GM18517 (cell line): ENCODE measurements around the gene KLHDC10.
"Not testable (repeated sequence)": the region's sequence is repeated elsewhere in the genome, so short reads cannot be mapped to it uniquely, and the experiment has no call there.

Experiments used
- ATAC-seq: cut with Tn5 transposase; IDR thresholded peaks from one replicate; pipeline ENCODE4 v1.9.1; 2021; ENCODE audit warnings: mild to moderate bottlenecking, moderate library complexity; ENCODE audit not compliant: unreplicated experiment

Gene KLHDC10

GRCh38 chr7:130071701-130072622 lies 1.6 kb downstream of the KLHDC10 start:
- ATAC-seq: no peak

- no peak for ATAC-seq
Measured at GRCh38 chr7:130079846-130080394, 9.6 kb downstream of the KLHDC10 start.

DNA sequence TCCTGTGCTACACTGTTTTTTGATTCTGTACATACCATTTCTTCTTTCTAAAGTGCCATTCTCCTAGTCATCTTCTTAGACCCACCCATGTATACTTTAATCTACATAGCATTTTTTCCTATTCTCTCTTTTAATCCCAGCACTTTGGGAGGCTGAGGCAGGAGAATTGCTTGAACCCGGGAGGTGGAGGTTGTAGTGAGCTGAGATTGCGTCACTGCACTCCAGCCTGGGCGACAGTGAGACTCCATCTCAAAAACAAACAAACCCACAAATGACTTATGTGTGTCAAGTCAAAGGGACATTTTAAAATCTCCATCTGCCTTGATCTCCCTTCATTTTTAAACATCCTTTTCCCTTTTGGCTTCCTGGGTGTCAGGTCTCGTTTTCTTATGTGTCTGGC lies 13.2 kb downstream of the KLHDC10 start:
- not testable (repeated sequence) for ATAC-seq

GRCh38 chr7:130084037-130084875 lies 13.9 kb downstream of the KLHDC10 start:
- ATAC-seq: no peak

- ATAC-seq: not testable (repeated sequence)
Measured at GRCh38 chr7:130085235-130085634, 14.9 kb downstream of the KLHDC10 start.

- no peak for ATAC-seq
Measured at GRCh38 chr7:130086938-130087337, 16.6 kb downstream of the KLHDC10 start.

DNA sequence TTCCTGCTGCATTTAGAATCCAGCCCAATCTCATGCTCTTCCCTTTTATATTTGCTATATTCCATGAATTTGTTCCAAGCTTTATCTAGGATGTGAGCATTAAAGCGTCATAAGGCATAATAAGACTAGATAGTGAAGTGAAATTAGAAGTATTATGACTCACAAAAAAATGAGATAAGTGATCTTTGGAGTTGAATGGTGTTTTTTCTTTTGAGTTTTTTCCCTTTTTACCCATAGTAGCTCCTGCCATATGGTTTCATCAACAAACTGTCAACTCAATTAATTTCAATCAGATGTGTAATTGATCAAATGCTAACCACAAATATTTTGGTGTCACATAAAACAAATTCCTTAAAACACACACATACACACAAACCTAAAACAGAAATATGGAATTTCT lies 17.0 kb downstream of the KLHDC10 start:
- ATAC-seq: no peak

DNA sequence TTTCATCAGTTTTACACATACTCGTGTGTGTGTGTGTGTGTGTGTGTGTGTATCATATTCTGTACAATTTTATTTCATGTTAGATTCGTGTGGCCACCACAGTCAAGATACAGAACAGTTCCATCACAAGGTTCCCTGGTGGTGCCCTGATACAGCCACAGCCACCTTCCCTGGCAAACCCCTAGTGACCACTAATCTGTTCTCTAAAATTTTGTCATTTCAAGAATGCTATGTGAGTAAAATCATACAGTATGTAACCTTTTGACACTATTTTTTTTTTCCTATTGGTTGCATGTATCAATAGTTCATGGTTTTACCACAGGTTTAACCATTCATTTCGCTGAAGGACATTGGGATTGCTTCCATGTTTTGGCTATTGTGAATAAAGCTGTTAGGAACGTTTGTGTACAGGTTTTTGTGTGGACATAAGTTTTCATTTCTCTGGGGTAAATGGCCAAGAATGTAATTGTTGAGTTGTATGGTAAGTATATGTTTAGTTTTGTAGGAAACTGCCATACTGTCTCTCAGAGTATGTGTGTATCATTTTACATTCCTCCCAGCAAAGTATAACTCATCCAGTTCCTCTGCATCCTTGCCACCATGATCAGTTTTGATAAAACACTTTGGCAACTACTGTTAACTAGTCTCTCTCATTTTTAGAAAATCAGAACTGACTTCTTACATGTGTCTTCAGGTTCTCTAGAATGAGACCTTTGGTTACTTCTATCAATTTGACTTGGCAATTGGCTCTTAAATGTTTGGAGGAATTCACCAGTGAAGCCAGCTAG lies 20.6 kb downstream of the KLHDC10 start:
- no peak for ATAC-seq

DNA sequence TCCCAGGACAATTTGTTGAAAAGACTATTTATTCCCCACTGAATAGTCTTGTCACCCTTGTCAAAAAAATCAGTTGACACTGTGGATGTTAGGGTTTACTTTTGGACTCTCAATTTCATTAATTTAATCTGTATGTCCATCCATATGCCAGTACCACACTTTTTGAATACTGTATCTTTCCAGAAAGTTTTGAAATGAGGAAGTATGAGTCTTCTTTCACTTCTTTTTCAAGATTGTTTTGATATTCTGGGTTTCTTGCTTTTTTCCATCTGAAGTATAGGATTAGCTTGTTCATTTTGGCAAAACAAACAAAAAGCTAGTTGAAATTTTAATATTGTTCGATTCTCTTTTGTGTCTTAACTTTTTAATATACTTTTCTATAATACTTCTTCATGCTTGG lies 21.7 kb downstream of the KLHDC10 start:
- ATAC-seq: no peak

- no peak for ATAC-seq
Measured at GRCh38 chr7:130092598-130092997, 22.3 kb downstream of the KLHDC10 start.

DNA sequence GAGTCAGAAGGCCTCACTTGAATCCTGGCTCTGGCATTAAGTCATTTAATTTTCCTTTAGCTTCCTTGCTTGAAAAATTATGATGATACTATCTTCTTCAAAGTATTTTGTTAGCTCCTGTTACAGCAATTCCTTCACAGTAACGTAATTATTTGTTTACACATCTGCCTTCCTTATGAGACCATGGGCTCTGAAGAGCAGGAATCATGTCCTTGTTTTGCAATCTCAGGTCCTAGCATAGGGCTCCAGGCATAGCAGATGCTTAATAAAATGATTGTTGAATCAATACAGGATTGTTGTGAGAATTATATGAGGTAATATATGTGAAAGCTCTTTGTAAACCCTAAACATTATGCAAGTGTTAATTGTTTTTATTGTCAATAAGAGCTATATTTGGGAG lies 25.5 kb downstream of the KLHDC10 start:
- ATAC-seq: no peak

GRCh38 chr7:130096243-130096827 lies 26.0 kb downstream of the KLHDC10 start:
- ATAC-seq: no peak

- no peak for ATAC-seq
Measured at GRCh38 chr7:130099331-130099730, 29.0 kb downstream of the KLHDC10 start.

DNA sequence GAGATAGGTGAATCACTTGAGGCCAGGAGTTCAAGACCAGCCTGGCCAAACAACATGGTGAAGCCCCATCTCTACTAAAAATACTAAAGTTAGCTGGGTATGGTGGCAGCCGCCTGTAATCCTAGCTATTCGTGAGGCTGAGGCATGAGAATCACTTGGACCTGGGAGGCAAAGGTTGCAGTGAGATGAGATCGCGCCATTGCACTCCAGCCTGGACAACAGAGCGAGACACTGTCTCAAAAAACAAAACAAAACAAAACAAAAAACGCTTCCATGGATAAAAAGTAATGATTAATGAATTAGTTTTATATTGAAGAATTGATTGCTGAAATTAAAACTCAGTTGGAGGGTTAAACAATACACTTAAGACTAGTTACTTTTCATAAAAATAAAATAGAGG lies 32.3 kb downstream of the KLHDC10 start:
- no peak for ATAC-seq

DNA sequence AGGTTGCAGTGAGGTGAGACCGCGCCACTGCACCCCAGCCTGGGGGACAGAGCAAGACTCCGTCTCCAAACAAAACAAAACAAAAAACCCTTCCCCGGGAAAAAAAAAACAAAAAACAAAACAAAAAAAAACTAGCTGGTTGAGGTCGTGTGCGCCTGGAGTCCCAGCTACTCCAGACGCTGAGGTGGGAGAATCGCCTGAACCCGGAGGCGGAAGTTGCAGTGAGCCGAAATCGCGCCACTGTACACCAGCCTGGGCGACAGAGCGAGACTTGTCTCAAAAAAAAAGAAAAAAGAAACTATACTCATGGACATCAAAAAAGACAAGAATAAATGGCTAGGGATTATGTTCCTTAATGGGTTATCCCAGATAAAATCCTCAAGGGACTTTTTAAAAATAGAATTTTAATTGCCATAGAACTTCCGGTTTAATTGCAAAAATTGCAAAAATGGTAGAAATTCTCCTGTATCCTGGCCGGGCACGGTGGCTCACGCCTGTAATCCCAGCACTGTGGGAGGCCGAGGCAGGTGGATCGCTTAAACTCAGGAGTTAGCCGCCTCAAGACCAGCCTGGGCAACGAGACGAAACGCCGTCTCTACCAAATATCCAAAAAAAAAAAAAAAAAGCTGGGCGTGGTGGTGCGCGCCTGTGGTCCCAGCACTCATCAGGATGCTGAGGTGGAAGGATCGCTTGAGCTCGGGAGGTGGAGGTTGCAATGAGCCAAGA lies 37.8 kb downstream of the KLHDC10 start:
- ATAC-seq: no peak

DNA sequence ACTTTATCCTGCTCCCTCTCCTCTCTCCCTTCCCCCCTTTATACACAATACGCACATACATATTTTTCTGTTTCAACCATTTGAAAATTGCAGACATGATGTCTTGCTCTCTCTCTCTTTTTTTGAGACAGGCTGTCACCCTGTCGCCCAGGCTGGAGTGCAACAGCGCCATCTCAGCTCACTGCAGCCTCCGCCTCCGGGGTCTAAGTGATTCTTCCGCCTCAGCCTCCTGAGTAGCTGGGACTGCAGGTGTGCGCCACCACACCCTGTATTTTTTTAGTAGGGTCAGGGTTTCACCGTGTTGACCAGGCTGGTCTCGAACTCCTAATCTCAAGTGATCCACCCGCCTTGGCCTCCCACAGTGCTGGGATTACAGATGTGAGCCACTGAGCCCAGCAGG lies 38.5 kb downstream of the KLHDC10 start:
- ATAC-seq: no peak

DNA sequence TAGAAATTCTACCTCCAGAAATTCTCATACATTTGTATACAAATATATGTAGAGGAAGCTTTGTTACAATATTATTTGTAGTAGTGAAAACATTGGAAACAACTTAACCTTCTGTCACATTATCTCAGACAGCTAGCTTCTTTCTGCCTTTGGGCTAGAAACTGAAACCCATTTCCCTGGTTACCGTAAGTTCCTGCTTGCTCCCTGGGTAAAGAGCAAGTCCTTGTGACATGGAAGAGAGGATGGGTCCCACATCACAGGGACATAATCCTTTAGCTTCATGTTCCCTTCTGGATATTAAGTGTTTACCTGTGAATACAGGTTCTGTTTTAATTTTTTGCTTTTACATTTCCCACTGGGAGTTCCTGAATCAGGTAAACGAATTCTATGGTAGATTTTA lies 41.8 kb downstream of the KLHDC10 start:
- no peak for ATAC-seq

- ATAC-seq: no peak
Measured at GRCh38 chr7:130112662-130113425, 42.5 kb downstream of the KLHDC10 start.

GRCh38 chr7:130113426-130113805 lies 43.1 kb downstream of the KLHDC10 start:
- ATAC-seq: not testable (repeated sequence)
